NCI-H2196 (cell line): ENCODE measurements around the gene ASAP3.
"Not testable (repeated sequence)": the region's sequence is repeated elsewhere in the genome, so short reads cannot be mapped to it uniquely, and the experiment has no call there.

ENCODE experiments used
- DNase-seq: peaks from one replicate; lab custom pipeline; 2025; ENCODE audit not compliant: unreplicated experiment; lab: John Stamatoyannopoulos, UW

Gene ASAP3

DNA sequence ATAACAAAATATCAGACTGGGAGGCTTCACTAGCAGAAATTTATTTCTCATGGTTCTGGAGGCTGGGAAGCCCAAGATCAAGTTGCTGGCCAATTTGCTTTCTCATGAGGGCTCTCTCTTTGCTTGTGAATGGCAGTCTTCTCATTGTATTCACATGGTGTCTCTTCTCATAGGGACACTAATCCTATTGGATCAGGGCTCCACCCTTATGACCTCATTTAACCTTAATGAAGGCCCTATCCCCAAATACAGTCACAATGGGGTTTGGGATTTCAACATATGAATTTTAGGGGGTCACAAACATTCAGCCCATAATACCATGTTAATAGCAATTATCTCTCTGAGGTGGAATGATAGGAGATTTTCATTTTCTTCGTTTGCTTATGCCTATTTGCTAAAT is 84.8 kb downstream of the ASAP3 start:
- DNase-seq: no peak

DNA sequence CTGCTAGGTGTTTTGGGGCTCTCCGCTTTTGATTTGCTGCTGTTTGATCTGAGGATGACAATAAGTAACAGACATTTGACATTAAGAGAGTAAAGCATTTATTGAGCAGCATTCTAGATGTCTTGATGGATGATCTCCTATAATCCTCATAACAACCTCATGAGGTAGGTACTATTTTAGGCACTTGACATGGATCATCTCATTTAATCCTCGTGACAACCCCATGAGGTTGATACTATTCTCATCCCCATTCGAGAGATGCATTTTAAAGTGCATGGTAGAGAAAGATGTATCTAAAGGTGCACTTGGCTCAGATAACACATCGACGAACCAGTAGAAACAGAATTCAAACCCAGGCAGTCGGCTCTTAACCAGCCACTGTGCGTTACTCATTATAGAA is 86.1 kb downstream of the ASAP3 start:
- no peak for DNase-seq

DNA sequence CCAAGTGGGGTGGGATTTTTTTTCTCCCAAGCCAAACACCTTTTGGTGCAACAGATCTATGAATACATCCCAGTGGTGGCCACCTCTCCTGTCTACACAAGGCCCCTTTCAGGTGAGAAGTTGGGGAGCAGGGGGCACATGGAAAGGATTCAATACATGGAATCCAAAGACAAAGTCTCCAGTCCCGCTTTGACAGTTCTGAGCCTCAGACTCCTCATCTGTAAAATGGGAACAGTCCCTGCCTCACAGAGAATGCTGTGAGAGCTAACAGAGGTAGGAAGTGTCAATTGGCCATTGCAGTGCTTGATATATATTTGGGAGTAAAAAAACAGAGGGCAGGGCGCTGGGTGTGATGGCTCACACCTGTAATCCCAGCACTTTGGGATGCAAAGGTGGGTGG is 87.6 kb downstream of the ASAP3 start:
- no peak for DNase-seq

DNA sequence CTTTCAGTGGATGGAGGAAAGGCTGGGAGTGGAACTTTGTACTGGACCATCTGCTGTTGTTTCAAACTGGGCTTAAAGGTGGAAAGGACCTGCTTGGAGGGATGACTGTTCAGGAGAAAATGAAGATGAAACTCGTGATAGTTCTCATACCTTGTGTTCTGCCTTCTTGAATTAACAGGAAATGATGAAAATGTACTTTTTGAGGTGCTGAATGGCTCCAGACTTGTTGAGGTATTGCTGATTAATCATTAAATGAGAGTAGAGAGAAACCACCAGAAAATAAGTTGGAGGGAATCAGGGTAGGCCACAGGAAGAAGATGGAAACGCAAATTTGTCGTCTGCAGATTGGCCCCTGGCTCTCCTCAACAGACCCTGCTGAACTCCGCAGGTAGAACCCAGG is 88.1 kb downstream of the ASAP3 start:
- no peak for DNase-seq

- DNase-seq: no peak
Observed at GRCh38 chr1:23395154-23395724, 88.7 kb downstream of the ASAP3 start.

- no peak for DNase-seq
Observed at GRCh38 chr1:23394684-23395083, 89.3 kb downstream of the ASAP3 start.

GRCh38 chr1:23394181-23394580 is 89.8 kb downstream of the ASAP3 start:
- DNase-seq: no peak

GRCh38 chr1:23393706-23394105 is 90.3 kb downstream of the ASAP3 start:
- DNase-seq: no peak

- DNase-seq: no peak
Observed at GRCh38 chr1:23392125-23392855, 91.7 kb downstream of the ASAP3 start.

- no peak for DNase-seq
Observed at GRCh38 chr1:23389837-23390321, 94.1 kb downstream of the ASAP3 start.

DNA sequence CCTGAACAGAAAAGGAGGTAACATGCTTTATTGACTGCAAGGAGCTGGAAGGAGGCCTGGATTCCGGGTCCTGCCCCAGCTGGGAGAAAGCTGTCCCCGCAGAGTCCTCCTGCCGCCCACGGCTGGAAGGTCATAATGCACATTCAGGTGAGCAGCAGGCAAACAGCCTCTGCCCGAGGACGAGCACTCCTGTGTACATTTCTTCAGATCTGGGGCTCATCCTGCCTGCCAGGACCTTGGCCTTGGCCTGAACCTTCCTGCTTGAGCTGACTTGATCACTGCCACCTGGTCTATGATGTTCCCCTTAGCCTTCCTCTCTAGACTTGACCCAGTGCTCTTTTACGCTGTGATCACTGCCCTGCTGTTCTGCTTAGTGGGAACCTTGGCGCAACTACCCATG is 96.5 kb downstream of the ASAP3 start:
- no peak for DNase-seq

- DNase-seq: no peak
Observed at GRCh38 chr1:23385119-23385621, 98.8 kb downstream of the ASAP3 start.

DNA sequence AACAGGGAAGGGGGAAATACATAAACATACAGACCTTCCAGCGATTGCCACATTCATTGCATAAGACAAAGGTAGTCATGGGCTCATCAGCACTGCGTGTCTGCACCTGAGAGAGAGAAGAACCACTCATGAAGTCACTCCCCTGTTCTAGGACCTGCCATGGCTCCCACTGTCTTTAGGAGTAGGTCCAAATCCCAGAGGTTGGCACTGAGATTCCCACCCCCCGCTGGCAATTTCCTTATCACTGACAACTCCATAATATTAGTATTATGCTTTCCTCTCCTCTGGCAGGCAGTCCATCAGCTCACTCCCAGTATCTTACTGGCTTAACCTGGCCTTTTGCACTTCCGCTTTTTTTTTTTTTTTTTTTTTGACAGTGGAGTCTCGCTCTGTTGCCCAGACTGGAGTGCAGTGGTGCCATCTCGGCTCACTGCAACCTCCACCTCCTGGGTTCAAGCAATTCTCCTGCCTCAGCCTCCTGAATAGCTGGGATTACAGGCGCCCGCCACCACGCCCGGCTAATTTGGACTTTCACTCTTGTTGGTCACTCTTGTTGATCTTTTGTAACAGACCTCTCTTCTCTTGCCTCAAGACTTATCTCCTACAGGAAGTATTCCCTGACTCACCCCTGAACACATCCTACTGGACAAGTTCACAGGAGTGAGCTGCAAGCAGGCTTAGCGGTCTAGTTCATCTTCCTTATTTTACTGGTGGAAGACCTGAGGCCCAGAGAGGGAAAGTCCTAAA is 99.5 kb downstream of the ASAP3 start:
- no peak for DNase-seq

DNA sequence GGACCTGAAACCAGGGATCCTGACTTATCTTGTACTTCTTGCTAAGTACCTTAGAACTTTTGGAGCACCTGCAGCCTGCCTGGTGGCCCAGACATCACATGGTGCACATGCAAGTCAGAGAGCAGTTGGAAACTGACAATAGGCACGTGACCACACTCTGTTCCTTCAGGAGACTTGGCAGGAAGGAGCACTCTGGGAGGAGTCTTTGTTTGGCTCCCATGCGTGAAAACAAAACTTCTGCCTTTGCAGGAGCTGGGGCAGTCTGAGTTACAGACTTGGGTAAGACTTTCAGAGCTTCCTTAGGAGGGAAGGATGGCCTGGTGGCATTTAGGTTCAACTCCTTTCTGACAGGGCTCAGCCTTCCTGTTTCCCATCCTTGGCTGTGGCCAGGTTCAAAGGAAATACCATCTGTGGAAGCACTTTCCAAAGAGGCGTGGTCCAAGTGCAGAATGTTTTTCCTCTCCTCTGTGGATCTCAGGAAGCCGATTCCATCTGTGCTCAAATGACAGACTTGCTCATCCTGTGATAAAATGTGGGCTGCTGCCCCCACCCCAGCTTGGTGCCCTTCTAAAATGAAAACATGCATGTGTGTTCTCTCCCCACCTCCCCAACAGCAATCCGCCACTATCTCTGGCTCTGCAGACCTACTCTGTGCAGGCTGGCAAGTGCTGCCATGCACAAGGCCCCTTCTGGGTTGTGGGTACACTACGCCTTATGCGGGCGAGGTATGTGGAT is 100.2 kb downstream of the ASAP3 start:
- no peak for DNase-seq

DNA sequence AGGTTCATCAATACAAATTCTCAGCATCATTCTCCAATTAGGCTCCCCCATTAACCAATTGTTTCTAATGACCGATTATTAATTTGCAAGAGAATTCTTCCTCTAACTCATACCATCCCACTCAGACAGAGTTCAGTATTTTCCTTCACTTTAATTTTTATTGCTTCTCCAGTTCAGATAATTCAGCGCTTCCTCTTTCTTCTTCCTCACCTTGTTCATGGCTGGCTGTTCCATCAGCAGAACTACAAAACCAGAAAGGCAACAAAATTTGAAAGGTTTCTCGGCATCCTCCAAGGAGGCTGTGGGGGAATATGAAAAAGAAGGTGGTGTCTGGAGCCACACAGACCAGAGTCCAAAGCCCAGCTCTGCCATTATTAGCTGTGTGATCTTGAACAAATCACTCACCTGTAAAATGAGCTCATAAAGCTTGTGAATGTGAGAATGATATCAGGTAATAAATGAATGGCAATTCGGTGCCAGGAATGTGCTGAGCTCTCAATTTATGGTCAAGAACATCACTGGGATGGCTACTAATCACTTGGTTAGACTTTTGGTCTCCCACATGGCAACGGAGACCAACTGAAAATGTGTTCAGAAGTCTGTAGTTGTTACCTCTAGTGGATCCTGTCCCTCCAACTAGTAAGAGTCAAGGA is 102.6 kb downstream of the ASAP3 start:
- DNase-seq: no peak

DNA sequence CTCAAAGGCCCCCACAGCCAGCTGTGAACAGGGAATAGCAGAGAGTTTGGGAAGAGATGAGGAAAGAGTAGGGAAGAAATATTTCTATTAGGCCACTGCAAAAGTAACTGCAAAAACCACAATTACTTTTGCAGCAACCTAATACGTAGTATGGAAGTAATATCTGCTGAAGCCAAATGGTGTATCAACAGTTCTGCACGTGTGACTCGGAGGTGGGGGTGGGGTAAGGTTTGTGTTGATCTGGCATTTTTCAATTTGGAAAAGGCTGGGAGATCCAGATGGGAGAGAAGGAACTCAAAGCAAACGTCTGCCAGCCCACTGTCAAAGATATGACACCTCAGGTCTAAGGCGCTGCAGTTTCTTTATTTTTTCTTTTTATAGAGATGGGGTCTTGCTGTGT is 103.3 kb downstream of the ASAP3 start:
- DNase-seq: no peak

DNA sequence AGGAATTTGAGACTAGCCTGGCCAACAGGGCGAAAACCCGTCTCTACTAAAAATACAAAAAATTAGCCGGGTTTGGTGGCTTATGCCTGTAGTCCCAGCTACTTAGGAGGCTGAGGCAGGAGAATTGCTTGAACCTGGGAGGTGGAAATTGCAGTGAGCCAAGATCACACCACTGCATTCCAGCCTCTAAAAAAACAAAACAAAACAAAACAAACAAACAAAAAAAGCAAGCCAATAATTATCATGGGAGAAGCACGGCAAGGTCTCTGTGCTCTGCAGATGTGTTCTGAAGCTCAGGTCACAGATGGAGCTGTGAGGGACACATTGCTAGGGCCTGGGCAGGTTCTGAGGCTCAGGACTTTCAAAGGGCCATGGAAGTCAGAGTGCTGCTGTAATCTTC is 103.7 kb downstream of the ASAP3 start:
- DNase-seq: not testable (repeated sequence)
